Kidney epithelial cell (primary cell): ENCODE measurements around the gene COBL. TPM values are rescaled to one million over a fixed set of nuclear protein-coding genes. Genes with fewer than 3 reads are reported as not detected.

ENCODE experiments used
- DNase-seq: peaks from one replicate; pipeline ENCODE4 v3.0.0-alpha.2; 2010; ENCODE audit warnings: low read depth
- H3K27me3 ChIP-seq: 2 replicates; pipeline ENCODE4 v1.6.0; 2011; ENCODE audit warnings: low read length; ENCODE audit not compliant: control insufficient read depth, insufficient read depth
- H3K36me3 ChIP-seq: 2 replicates; pipeline ENCODE4 v1.5.1; 2011; ENCODE audit warnings: low read length; ENCODE audit not compliant: control insufficient read depth, insufficient read depth
- H3K4me3 ChIP-seq: 2 replicates; pipeline ENCODE4 v1.5.1; 2011; ENCODE audit warnings: low read depth, mild to moderate bottlenecking, control low read depth, low read length
- total RNA-seq: library from RNA; depleted of rRNA; stranded (reverse); fragments of >200 nt; gene quantifications from 2 replicates; pipeline ENCODE4 v1.2.3, GENCODE V29; 2015
- TF ChIP-seq, protein P1 (sequence below): IDR thresholded peaks from 2 replicates; pipeline ENCODE4 v1.5.1; 2011; ENCODE audit warnings: mild to moderate bottlenecking, moderate library complexity, low read length, control low read depth, inconsistent platforms; ENCODE audit not compliant: insufficient read depth, poor library complexity, severe bottlenecking

COBL gene
- total RNA-seq, 1 donor from 2014 or later, result 7.1 TPM

DNA sequence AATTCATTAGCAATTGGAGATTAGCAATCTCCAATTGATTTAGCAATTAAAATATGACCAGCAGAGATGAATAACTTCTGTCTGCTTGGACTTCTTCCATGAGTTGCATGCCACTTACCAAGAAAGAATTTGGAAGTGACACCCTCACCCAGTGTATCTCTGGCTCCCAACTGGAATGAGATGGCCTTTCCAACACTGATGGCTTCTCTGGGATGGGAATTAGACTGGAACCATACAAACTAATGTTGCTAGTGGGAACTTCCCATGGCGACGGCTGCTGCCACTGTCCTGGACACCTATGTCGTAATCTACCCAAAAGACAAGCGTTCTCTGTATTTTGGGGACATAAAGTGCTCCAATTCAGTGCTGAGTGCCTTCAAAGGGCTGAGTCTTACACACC is 192.3 kb downstream of the COBL start:
- Histone ChIP-seq H3K27me3 (no peaks in the 10 kb centered on the region), H3K36me3 (no peaks in the 10 kb centered on the region), H3K4me3 (no peak overlapping the region)
- no peak for DNase-seq
- TF ChIP-seq, protein P1, sequence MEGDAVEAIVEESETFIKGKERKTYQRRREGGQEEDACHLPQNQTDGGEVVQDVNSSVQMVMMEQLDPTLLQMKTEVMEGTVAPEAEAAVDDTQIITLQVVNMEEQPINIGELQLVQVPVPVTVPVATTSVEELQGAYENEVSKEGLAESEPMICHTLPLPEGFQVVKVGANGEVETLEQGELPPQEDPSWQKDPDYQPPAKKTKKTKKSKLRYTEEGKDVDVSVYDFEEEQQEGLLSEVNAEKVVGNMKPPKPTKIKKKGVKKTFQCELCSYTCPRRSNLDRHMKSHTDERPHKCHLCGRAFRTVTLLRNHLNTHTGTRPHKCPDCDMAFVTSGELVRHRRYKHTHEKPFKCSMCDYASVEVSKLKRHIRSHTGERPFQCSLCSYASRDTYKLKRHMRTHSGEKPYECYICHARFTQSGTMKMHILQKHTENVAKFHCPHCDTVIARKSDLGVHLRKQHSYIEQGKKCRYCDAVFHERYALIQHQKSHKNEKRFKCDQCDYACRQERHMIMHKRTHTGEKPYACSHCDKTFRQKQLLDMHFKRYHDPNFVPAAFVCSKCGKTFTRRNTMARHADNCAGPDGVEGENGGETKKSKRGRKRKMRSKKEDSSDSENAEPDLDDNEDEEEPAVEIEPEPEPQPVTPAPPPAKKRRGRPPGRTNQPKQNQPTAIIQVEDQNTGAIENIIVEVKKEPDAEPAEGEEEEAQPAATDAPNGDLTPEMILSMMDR, result no peak

DNA sequence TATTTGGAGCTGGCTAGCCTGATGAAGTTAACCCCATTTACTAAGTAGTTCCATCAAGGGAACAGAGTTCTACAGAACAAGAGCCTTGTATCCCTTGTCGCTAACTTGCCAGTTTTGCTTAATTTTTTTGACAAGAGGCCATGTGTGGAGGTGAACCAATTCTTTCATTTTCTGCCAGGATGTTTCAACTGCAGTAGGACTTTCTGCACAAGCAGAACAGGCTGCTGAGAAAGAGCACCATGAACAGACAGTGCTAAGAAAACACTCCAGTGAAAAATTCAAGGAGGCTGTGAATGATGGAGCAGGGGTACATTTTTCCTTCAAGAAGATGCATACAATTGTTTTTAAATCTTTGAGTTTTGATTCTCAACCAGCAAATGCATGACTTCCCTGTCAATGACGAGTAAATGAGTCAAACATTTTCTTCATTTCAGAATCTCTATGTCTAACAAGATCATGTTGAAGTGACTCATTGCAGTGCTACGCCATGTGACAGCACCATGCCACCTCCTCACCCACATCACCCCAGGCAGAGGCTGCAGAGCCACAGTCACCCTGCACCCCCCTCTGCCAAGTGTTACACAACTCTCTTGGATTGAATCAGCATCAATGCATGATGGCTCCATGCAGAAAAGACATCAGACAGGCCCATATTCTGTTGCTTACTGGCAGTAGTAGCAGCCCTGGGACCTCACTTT is 193.1 kb downstream of the COBL start:
- DNase-seq, result peak; percentile 95
- Histone ChIP-seq H3K4me3 (no peak overlapping the region), H3K36me3 (no peaks in the 10 kb centered on the region), H3K27me3 (no peaks in the 10 kb centered on the region)
- TF ChIP-seq, protein P1, result no peak

DNA sequence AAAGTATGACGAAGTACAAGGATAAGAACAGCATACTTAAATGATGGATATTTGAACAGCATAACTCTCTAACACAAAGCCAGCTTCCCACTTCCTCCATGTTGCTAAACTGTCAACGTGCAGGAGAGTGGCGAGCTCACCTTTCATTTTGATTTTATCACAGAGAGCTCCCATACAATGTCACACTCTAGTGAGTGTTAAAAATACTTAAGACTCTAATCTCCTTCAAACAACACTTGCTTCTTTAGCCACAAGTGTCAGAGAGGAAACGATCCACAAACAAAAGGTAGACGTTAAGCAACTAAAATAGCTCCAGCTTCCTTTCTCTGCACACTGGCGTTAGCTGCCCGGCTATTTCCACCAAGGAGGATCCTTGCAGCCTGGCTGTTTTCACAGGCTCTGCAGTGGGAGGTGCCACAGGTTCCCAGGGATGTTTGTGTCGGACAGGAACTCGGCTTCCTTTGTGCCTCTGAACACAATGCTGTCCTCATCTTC is 194.6 kb downstream of the COBL start:
- no peak for DNase-seq
- Histone ChIP-seq H3K4me3 (no peak overlapping the region), H3K36me3 (no peaks in the 10 kb centered on the region), H3K27me3 (no peaks in the 10 kb centered on the region)
- TF ChIP-seq, protein P1, result no peak

DNA sequence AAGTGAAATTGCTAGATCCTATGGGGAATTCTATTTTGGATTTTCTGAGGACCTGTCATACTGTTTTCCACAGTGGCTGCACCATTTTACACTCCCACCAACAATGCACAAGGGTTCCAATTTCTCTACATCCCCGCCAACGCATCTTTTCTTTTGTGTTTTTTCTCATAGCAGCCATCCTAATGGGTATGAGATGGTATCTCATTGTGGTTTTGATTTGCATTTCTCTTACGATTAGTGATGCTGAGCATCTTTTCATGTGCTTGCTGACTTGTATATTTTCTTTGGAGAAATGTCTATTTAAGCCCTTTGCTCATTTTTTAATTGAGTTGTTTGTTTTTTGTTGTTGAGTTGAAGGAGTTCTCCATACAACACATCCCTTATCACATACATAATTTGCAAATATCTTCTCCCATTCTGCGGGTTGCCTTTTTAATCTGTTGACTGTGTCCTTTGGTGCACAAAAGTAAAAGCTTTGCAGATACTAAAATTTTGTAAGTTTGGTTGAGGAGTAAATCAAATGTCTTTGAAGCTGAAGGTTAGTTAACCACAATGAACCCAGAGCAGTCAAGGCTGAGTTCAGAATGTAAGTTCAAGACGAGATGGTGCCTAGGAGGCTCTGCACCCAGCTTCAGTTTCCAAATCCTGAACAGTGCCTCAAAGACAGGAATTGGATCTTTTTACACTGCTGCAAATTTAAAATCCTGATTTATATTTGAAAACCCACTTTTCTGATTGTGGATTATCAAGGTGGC is 195.4 kb downstream of the COBL start:
- Histone ChIP-seq H3K4me3 (no peak overlapping the region), H3K36me3 (no peaks in the 10 kb centered on the region), H3K27me3 (no peaks in the 10 kb centered on the region)
- TF ChIP-seq, protein P1, result no peak
- no peak for DNase-seq

DNA sequence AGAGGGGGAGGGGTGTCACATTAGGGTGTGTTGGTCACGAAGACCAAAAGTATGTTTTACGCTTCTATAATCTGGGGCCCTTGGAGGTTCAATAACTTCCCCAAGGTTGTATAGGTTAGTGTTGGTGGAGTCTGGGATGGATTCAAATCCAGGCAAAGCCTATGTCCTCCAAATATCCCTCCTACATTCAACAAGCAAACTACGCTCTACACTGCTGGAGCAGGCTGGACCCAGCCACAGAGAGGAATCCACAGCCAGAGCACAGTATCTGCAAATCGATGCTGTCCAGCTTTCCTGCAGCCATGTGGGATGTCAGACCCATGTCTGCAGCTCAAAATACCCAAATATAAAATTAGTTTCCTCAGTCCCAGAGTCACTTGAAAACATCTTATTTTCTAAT is 198.0 kb downstream of the COBL start:
- DNase-seq, result no peak
- no peak overlapping the region for H3K4me3 ChIP-seq
- H3K36me3 ChIP-seq, result no peaks in the 10 kb centered on the region
- H3K27me3 ChIP-seq, result no peaks in the 10 kb centered on the region
- TF ChIP-seq, protein P1, result no peak

DNA sequence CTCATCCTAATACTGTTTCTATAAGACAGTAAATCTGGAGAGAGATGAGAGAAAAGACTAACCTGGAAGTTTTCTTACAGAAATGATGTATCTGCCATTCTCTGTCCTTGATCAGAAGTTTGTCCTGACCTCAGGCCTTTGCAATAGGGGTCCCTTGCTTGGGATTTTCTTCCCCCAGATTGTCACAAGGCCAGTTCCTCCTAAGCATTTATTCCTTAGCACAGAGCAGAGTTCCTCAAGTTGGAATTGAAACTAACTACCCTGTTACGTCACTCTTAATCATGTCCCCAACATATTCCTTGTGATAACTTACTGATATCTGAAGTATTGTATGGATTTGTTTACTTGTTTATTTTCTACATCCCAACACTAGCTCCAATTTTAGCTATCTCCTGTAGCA is 202.1 kb downstream of the COBL start:
- DNase-seq, result no peak
- no peaks in the 10 kb centered on the region for H3K27me3 ChIP-seq
- no peak overlapping the region for H3K4me3 ChIP-seq
- TF ChIP-seq, protein P1, result no peak
- H3K36me3 ChIP-seq, result no peaks in the 10 kb centered on the region
